KMS-11 (cell line): ENCODE data around the gene C10orf105.

Experiments
- H2AFZ ChIP-seq: fragments of 200-600 bp; sonication (generic); 2 replicates; pipeline ENCODE4 v1.6.1; 2016; ENCODE audit warnings: antibody characterized with exemption, mixed run types, low read depth
- H3K27ac ChIP-seq: fragments of 200-600 bp; sonication (generic); 2 replicates; pipeline ENCODE4 v1.6.1; 2016; ENCODE audit warnings: mild to moderate bottlenecking, mixed run types
- H3K27me3 ChIP-seq: fragments of 200-600 bp; sonication (generic); 2 replicates; pipeline ENCODE4 v1.6.1; 2017; ENCODE audit warnings: mild to moderate bottlenecking, low read depth, mixed run types, moderate library complexity; ENCODE audit not compliant: insufficient read depth
- H3K36me3 ChIP-seq: fragments of 200-600 bp; sonication (generic); 2 replicates; pipeline ENCODE4 v1.6.1; 2017; ENCODE audit warnings: mild to moderate bottlenecking, mixed run types; ENCODE audit not compliant: insufficient read depth
- H3K4me1 ChIP-seq: fragments of 200-600 bp; sonication (generic); 2 replicates; pipeline ENCODE4 v1.6.1; 2016; ENCODE audit warnings: mild to moderate bottlenecking, low read depth, mixed run types; ENCODE audit not compliant: poor library complexity, severe bottlenecking
- H3K4me2 ChIP-seq: fragments of 200-600 bp; sonication (generic); 2 replicates; pipeline ENCODE4 v1.7.0; 2016; ENCODE audit warnings: mild to moderate bottlenecking, mixed run types
- H3K4me3 ChIP-seq: fragments of 200-600 bp; sonication (generic); IDR thresholded peaks from 2 replicates; pipeline ENCODE4 v1.6.1; 2017; ENCODE audit warnings: low read depth, low read length, mixed read lengths; ENCODE audit not compliant: insufficient read depth
- H3K79me2 ChIP-seq: fragments of 200-600 bp; sonication (generic); 2 replicates; pipeline ENCODE4 v1.6.1; 2016; ENCODE audit warnings: low read depth, mixed run types; ENCODE audit not compliant: insufficient read depth
- H3K9ac ChIP-seq: fragments of 200-600 bp; sonication (generic); 2 replicates; pipeline ENCODE4 v1.6.1; 2016; ENCODE audit warnings: mild to moderate bottlenecking, mixed run types
- H4K20me1 ChIP-seq: fragments of 200-600 bp; sonication (generic); 2 replicates; pipeline ENCODE4 v1.6.1; 2016; ENCODE audit warnings: mild to moderate bottlenecking, mixed run types; ENCODE audit not compliant: insufficient read depth
- TF ChIP-seq, protein P1 (sequence below): fragments of 200-600 bp; sonication (generic); conservative IDR thresholded peaks from 2 replicates; pipeline ENCODE4 v1.6.1; 2017; ENCODE audit warnings: low read depth, mild to moderate bottlenecking, antibody characterized with exemption, low read length, moderate library complexity, mixed read lengths

C10orf105 gene

DNA sequence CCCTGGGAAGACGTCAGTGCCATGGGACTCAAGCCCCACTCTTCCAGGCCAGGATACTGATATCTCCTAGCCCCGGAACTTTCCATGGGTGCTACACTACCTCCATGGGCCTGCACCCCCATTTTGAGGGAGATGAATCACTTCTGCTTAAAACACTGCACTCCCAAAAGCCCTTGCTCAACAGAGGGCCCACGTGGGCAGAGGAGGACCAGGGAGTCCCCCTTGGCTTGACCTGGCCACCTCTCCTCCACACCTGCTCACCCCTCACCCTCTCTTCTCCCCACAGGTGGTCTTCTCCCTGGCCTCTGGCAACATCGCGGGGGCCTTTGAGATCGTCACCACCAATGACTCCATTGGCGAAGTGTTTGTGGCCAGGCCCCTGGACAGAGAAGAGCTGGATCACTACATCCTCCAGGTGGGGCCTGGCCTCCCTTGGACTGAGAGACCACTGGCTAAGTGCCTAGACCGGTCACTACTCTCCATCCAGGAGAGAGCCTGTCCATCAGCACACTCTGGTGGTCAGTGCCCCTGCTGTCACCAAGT, 19.9 kb upstream of the C10orf105 start:
- Histone ChIP-seq H3K27ac (no peak overlapping the region), H3K4me1 (no peaks in the 10 kb centered on the region), H3K27me3 (no peaks in the 10 kb centered on the region; the same call in 1 of the 2 replicates), H3K79me2 (no peaks in the 10 kb centered on the region), H3K4me2 (no peak overlapping the region), H3K36me3 (no peaks in the 10 kb centered on the region), H4K20me1 (no peaks in the 10 kb centered on the region), H3K9ac (no peak overlapping the region), H3K4me3 (no peak overlapping the region), H2AFZ (no peak overlapping the region)
- TF ChIP-seq, protein P1, sequence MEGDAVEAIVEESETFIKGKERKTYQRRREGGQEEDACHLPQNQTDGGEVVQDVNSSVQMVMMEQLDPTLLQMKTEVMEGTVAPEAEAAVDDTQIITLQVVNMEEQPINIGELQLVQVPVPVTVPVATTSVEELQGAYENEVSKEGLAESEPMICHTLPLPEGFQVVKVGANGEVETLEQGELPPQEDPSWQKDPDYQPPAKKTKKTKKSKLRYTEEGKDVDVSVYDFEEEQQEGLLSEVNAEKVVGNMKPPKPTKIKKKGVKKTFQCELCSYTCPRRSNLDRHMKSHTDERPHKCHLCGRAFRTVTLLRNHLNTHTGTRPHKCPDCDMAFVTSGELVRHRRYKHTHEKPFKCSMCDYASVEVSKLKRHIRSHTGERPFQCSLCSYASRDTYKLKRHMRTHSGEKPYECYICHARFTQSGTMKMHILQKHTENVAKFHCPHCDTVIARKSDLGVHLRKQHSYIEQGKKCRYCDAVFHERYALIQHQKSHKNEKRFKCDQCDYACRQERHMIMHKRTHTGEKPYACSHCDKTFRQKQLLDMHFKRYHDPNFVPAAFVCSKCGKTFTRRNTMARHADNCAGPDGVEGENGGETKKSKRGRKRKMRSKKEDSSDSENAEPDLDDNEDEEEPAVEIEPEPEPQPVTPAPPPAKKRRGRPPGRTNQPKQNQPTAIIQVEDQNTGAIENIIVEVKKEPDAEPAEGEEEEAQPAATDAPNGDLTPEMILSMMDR, result no peak

DNA sequence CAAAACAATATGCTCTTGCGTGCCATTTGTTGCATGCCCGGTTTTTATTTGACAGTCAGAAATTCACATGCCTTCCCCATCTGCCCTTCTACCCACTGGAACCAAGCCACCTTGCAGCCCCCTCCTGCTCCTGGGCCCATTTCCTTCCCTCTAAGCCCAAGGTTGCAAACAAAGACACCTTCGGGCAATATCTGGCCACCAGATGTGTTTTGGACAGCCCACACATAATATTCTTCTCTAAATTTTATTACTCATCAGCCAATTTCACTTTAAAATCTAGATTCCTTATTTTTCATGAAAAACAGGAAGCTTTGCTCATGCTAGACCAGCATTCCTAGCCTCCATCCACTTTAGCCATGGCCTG, 18.2 kb upstream of the C10orf105 start:
- Histone ChIP-seq H2AFZ (no peak overlapping the region), H3K27me3 (no peaks in the 10 kb centered on the region; the same call in 1 of the 2 replicates), H3K9ac (no peak overlapping the region), H3K27ac (no peak overlapping the region), H3K36me3 (no peaks in the 10 kb centered on the region), H3K4me3 (no peak overlapping the region), H3K79me2 (no peaks in the 10 kb centered on the region), H4K20me1 (no peaks in the 10 kb centered on the region), H3K4me1 (no peaks in the 10 kb centered on the region), H3K4me2 (no peak overlapping the region)
- TF ChIP-seq, protein P1, result no peak

DNA sequence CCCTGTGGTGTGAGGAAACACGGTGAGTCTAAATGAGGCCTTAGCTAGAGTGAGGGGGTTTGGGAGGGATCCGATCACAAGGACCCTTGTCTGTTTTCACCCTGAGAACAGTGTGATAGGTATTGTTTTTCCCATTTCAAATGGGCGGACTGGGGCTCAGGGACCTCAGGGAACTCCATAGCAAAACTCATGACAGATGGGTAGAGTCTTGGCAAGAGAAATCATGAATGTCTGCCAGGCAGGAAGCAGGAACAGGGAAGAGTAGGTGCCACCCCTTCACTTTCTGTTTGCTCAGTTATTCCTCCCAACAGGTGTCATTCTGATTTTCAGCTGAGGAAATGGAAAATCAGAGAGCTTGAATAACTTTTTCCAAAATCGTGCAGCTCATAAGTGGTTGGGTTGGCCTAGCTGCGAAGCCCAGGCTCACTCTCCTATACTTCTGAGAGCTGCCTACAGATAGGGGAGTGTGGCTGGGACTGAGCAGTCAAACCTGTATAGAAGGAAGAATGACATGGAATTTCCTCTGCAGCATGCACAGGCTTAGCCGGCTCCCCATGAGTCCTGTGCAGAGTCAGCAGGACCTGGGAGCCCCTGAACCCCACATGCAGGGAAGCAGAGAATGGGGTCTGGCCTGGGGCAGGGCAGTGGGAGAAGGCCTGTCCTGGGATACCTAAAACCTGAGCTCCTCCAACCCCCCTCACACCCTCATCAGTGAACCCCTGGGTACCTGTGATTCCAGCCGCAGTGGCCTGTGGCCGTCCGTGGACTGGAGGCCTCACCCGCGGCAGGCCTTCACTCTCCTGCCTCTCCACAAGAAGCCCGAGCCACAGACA, 17.6 kb upstream of the C10orf105 start:
- no peaks in the 10 kb centered on the region for H3K36me3 ChIP-seq
- H3K27ac ChIP-seq, result no peak overlapping the region
- no peaks in the 10 kb centered on the region; the same call in 1 of the 2 replicates for H3K27me3 ChIP-seq
- no peak overlapping the region for H2AFZ ChIP-seq
- no peak overlapping the region for H3K4me2 ChIP-seq
- no peaks in the 10 kb centered on the region for H3K79me2 ChIP-seq
- H3K9ac ChIP-seq, result no peak overlapping the region
- H4K20me1 ChIP-seq, result no peaks in the 10 kb centered on the region
- no peaks in the 10 kb centered on the region for H3K4me1 ChIP-seq
- TF ChIP-seq, protein P1, result no peak
- no peak overlapping the region for H3K4me3 ChIP-seq

DNA sequence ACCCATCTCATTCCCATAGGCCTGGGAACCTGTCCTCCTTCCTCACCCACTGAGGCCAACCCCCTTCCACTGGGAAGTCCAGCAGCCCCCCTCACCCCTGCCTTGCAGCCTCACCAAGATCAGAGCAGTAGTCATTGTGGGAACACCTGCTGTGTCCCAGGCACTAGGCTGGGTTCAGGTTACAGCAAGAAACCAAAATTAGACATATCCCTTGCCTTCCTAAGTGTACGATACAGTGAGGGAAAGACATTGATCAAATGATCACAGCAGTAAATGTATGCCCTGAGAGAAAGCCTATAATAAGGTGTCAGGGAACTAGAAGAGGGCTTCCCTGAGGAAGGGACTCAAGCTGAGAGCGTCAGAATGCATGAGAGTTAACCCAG, 17.0 kb upstream of the C10orf105 start:
- no peak overlapping the region for H3K9ac ChIP-seq
- no peaks in the 10 kb centered on the region for H3K36me3 ChIP-seq
- H3K4me3 ChIP-seq, result no peak overlapping the region
- no peaks in the 10 kb centered on the region for H3K79me2 ChIP-seq
- H3K4me1 ChIP-seq, result no peaks in the 10 kb centered on the region
- no peak overlapping the region for H2AFZ ChIP-seq
- no peaks in the 10 kb centered on the region for H4K20me1 ChIP-seq
- no peak overlapping the region for H3K4me2 ChIP-seq
- H3K27me3 ChIP-seq, result no peaks in the 10 kb centered on the region; the same call in 1 of the 2 replicates
- TF ChIP-seq, protein P1, result no peak
- H3K27ac ChIP-seq, result no peak overlapping the region
